Effector memory CD8-positive, alpha-beta T cell (primary cell): Measurements from ENCODE around the gene FGD4.

Experiments
- ATAC-seq: fragments of 150-1000 bp; cut with Tn5 transposase; replicated peaks from 2 replicates; pipeline ENCODE4 v1.10.0; 2021; ENCODE audit warnings: mild to moderate bottlenecking, moderate library complexity
- DNase-seq, 3 experiments: peaks; one replicate each; pipeline ENCODE4 v3.0.0; 2021
- H3K27ac Mint-ChIP-seq, 2 donors: one replicate each; pipeline ENCODE4 v1.8.0; 2022; ENCODE audit warnings: mild to moderate bottlenecking in 2 of 2, mixed read lengths in 2 of 2, moderate library complexity in 2 of 2
- H3K27me3 Mint-ChIP-seq, 2 donors: one replicate each; pipeline ENCODE4 v1.8.0; 2022; ENCODE audit warnings: mixed read lengths in 2 of 2
- H3K36me3 Mint-ChIP-seq: one replicate; pipeline ENCODE4 v1.8.0; 2022; ENCODE audit warnings: mild to moderate bottlenecking, moderate library complexity, mixed read lengths; ENCODE audit not compliant: insufficient read depth
- H3K4me1 Mint-ChIP-seq, 2 donors: one replicate each; pipeline ENCODE4 v1.8.0; 2022; ENCODE audit warnings: low read depth in 2 of 2, mixed read lengths in 2 of 2
- H3K4me3 Mint-ChIP-seq, 2 donors: one replicate each; pipeline ENCODE4 v1.8.0; 2022; ENCODE audit warnings: mild to moderate bottlenecking in 2 of 2, mixed read lengths in 2 of 2, moderate library complexity in 2 of 2
- H3K9me3 Mint-ChIP-seq, 2 donors: one replicate each; pipeline ENCODE4 v1.8.0; 2022; ENCODE audit warnings: mixed read lengths in 2 of 2

Gene FGD4

DNA sequence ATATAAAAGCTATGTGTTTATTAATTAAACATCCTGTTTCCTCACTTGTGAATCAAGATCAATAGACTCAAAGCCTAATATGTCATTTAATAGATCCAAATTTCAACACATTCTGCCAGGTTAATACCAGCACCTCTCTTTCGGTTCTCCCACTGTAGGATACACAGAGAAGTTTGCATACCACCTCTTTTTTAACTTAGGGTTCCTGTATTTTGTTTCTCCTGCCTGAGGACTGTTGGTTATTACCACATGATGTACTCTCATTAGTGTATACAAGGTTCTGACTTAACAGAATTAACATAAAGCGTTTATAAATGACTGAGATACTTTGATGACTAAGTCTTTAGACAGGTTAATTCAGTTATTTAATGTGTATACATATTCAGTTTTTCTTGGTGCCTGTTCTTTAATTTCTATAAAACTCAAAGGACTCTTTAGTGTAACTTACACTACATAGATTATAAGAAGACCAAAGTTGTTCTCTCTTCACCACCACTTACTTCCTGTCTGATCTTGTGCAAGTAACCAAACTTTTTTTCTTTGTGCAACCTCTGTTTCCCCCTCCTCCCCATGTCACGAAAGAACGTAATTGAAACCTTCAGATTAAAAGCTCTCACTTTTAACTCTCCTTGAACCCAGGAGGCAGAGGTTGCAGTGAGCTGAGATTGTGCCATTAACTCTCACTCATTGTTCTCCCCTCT is 190.0 kb downstream of the FGD4 start:
- H3K27ac Mint-ChIP-seq: no peak overlapping the region
- H3K9me3 Mint-ChIP-seq: no peaks in the 10 kb centered on the region
- H3K4me3 Mint-ChIP-seq: no peak overlapping the region
- H3K4me1 Mint-ChIP-seq: peaks cover 0 to 5% of the 10 kb centered on the region in 2 donors
- no peaks in the 10 kb centered on the region for H3K36me3 Mint-ChIP-seq
- ATAC-seq (no peak), DNase-seq (no peak)
- H3K27me3 Mint-ChIP-seq: no peaks in the 10 kb centered on the region

- Mint-ChIP-seq H3K4me3 (no peak overlapping the region), H3K27ac (no peak overlapping the region), H3K9me3 (no peaks in the 10 kb centered on the region), H3K36me3 (no peaks in the 10 kb centered on the region), H3K4me1 (no peaks in the 10 kb centered on the region), H3K27me3 (no peaks in the 10 kb centered on the region)
- ATAC-seq (no peak), DNase-seq (no peak)
Measured at GRCh38 chr12:32595251-32595650, 195.9 kb downstream of the FGD4 start.

GRCh38 chr12:32596030-32596429 is 196.7 kb downstream of the FGD4 start:
- H3K9me3 Mint-ChIP-seq: no peaks in the 10 kb centered on the region
- DNase-seq: no peak
- H3K27me3 Mint-ChIP-seq: no peaks in the 10 kb centered on the region
- no peak for ATAC-seq
- no peak overlapping the region for H3K4me3 Mint-ChIP-seq
- no peaks in the 10 kb centered on the region for H3K36me3 Mint-ChIP-seq
- no peaks in the 10 kb centered on the region for H3K4me1 Mint-ChIP-seq
- no peak overlapping the region for H3K27ac Mint-ChIP-seq

- Mint-ChIP-seq H3K4me3 (no peak overlapping the region), H3K36me3 (no peaks in the 10 kb centered on the region), H3K9me3 (no peaks in the 10 kb centered on the region), H3K27me3 (peaks cover 0 to under 1% of the 10 kb centered on the region in 2 donors), H3K27ac (no peak overlapping the region), H3K4me1 (no peaks in the 10 kb centered on the region)
- DNase-seq (no peak), ATAC-seq (no peak)
Measured at GRCh38 chr12:32598688-32599087, 199.3 kb downstream of the FGD4 start.

DNA sequence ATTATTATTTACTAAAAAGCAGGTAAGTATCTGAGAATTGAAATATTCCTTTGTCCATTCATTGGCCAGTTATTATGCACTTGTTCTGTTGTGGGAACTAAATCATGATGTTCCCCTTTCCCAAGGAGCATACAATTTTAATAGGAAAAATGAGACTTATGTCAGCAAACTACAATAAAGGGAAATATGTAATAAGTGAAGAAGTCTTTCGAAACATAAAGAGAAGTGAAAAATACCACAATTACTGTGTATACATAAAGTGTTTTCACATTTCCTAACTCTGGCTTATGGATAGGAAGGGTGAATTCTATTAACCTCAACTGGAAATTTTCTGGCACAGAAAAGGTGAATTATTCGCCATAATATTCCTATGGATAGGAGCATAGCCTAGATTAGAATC is 201.3 kb downstream of the FGD4 start:
- H3K27me3 Mint-ChIP-seq: peaks cover 0 to 18% of the 10 kb centered on the region in 2 donors
- H3K36me3 Mint-ChIP-seq: no peaks in the 10 kb centered on the region
- no peaks in the 10 kb centered on the region for H3K4me1 Mint-ChIP-seq
- no peaks in the 10 kb centered on the region for H3K9me3 Mint-ChIP-seq
- ATAC-seq: no peak
- DNase-seq: no peak
- H3K4me3 Mint-ChIP-seq: no peak overlapping the region
- H3K27ac Mint-ChIP-seq: no peak overlapping the region

GRCh38 chr12:32603071-32603470 is 203.7 kb downstream of the FGD4 start:
- no peaks in the 10 kb centered on the region for H3K36me3 Mint-ChIP-seq
- H3K4me3 Mint-ChIP-seq: no peak overlapping the region
- H3K27ac Mint-ChIP-seq: no peak overlapping the region
- ATAC-seq (no peak), DNase-seq (no peak)
- H3K9me3 Mint-ChIP-seq: no peaks in the 10 kb centered on the region
- no peaks in the 10 kb centered on the region for H3K4me1 Mint-ChIP-seq
- H3K27me3 Mint-ChIP-seq: peaks cover 0 to 25% of the 10 kb centered on the region in 2 donors

GRCh38 chr12:32603858-32604257 is 204.5 kb downstream of the FGD4 start:
- no peak for ATAC-seq
- H3K36me3 Mint-ChIP-seq: no peaks in the 10 kb centered on the region
- no peak for DNase-seq
- H3K4me1 Mint-ChIP-seq: no peaks in the 10 kb centered on the region
- no peak overlapping the region for H3K4me3 Mint-ChIP-seq
- H3K9me3 Mint-ChIP-seq: no peaks in the 10 kb centered on the region
- H3K27me3 Mint-ChIP-seq: peaks cover 2 to 25% of the 10 kb centered on the region in 2 donors
- H3K27ac Mint-ChIP-seq: no peak overlapping the region

DNA sequence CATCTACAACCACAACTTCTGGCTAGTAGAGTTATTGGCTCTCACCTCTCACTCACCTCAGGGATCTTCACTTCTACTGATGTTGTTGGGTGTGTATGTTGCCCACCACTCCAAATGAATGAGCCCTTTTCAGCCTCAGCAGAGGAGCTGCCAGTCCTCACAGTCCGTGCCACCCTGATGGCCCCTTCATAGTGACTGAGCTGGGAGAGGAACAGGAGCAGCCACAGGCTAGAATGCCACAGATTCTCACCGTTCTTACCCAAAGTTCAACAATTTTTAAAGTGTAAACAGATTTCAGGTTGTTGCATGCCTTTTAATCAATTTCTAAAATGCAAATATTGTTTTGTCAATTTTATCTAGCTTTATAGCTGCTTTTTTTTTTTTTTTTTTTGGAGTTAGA is 205.2 kb downstream of the FGD4 start:
- no peaks in the 10 kb centered on the region for H3K9me3 Mint-ChIP-seq
- no peak overlapping the region for H3K27ac Mint-ChIP-seq
- no peak for ATAC-seq

GRCh38 chr12:32605326-32606095 is 206.2 kb downstream of the FGD4 start:
- H3K27ac Mint-ChIP-seq: no peak overlapping the region
- peaks cover 16 to 38% of the 10 kb centered on the region in 2 donors for H3K27me3 Mint-ChIP-seq
- DNase-seq (no peak), ATAC-seq (no peak)
- no peaks in the 10 kb centered on the region for H3K9me3 Mint-ChIP-seq
- no peaks in the 10 kb centered on the region for H3K36me3 Mint-ChIP-seq
- H3K4me3 Mint-ChIP-seq: no peak overlapping the region
- H3K4me1 Mint-ChIP-seq: no peaks in the 10 kb centered on the region

More for the DNA sequence above, 205.2 kb downstream of the FGD4 start:
- no peak overlapping the region for H3K4me3 Mint-ChIP-seq
- DNase-seq: no peak
- H3K4me1 Mint-ChIP-seq: no peaks in the 10 kb centered on the region
- no peaks in the 10 kb centered on the region for H3K36me3 Mint-ChIP-seq
- peaks cover 9 to 32% of the 10 kb centered on the region in 2 donors for H3K27me3 Mint-ChIP-seq

DNA sequence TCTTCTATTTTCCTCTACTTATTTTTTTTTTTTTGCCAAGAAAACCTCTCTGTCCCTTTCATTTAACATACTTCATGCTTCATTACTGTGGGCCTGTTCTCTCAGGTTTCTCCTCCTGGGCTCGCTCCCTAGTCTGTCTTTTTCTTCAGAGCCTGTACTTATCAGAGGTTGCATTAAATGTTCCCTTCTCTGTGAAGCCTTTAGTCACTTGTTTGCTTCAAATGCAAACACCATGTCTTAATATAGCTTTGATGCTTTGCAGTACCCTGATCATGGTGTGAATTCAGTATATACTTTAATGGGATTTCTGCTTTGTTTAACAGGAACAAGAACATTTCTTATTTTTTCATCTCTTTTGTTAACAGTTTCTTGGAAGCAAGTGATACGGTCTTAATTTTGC is 207.1 kb downstream of the FGD4 start:
- Mint-ChIP-seq H3K4me1 (no peaks in the 10 kb centered on the region), H3K9me3 (no peaks in the 10 kb centered on the region), H3K4me3 (no peak overlapping the region), H3K36me3 (no peaks in the 10 kb centered on the region), H3K27me3 (peaks cover 24 to 38% of the 10 kb centered on the region in 2 donors), H3K27ac (no peak overlapping the region)
- no peak for ATAC-seq
- no peak for DNase-seq

DNA sequence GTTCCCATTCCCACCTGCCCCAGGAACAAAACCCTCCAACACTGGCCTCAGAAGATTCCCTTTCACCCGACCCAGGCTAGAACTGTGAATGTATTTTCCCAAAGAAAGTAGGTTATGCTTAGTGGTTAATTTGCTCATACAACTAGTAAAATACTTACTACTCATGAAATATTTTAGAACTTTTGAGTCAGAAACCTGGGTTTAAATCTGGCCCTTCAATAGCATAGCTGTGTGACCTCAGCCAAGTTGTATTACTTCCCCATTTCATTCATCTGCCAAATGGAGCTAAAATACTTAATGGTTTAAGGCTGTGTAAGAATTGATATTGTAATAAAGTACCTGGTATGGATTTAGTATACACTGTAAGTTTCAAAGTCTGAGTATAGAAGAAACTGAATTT is 210.6 kb downstream of the FGD4 start:
- no peaks in the 10 kb centered on the region for H3K4me1 Mint-ChIP-seq
- no peaks in the 10 kb centered on the region for H3K36me3 Mint-ChIP-seq
- peaks cover 24 to 32% of the 10 kb centered on the region in 2 donors for H3K27me3 Mint-ChIP-seq
- H3K9me3 Mint-ChIP-seq: no peaks in the 10 kb centered on the region
- DNase-seq (no peak), ATAC-seq (no peak)
- no peak overlapping the region for H3K4me3 Mint-ChIP-seq
- H3K27ac Mint-ChIP-seq: no peak overlapping the region

DNA sequence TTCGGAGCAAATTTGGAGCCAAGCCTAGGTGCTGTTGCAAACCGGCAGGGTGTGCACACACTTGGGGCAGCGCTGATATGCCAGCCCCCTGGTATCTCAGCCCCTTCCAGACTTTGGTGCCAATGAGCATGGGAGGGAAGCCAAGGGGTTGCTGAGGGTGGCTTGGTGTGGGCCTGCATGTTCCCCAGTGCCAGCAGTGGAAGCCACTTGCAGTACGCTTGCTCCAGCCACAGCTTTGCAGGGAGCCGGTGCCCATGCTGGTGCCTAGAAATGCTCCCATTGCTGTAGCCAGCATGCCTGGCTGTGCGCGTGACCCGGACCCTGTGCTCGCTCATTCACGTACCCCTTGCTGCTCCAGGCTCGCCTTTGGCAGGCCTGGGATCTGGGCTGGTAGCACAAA is 212.6 kb downstream of the FGD4 start:
- H3K27me3 Mint-ChIP-seq: peaks cover 31 to 35% of the 10 kb centered on the region in 2 donors
- no peak for DNase-seq
- no peak overlapping the region for H3K4me3 Mint-ChIP-seq
- H3K27ac Mint-ChIP-seq: no peak overlapping the region
- H3K36me3 Mint-ChIP-seq: no peaks in the 10 kb centered on the region
- H3K4me1 Mint-ChIP-seq: no peaks in the 10 kb centered on the region
- ATAC-seq: no peak
- no peaks in the 10 kb centered on the region for H3K9me3 Mint-ChIP-seq

- Mint-ChIP-seq H3K36me3 (no peaks in the 10 kb centered on the region), H3K27me3 (peaks cover 33 to 35% of the 10 kb centered on the region in 2 donors), H3K9me3 (no peaks in the 10 kb centered on the region), H3K27ac (no peak overlapping the region), H3K4me3 (no peak overlapping the region), H3K4me1 (no peaks in the 10 kb centered on the region)
- no peak for ATAC-seq
- DNase-seq: no peak
Measured at GRCh38 chr12:32612658-32613614, 213.6 kb downstream of the FGD4 start.
